ENCODE results near the gene LRP2BP.
"Not testable (repeated sequence)": the region's sequence is repeated elsewhere in the genome, so short reads cannot be mapped to it uniquely, and the experiment has no call there.

LRP2BP gene

DNA sequence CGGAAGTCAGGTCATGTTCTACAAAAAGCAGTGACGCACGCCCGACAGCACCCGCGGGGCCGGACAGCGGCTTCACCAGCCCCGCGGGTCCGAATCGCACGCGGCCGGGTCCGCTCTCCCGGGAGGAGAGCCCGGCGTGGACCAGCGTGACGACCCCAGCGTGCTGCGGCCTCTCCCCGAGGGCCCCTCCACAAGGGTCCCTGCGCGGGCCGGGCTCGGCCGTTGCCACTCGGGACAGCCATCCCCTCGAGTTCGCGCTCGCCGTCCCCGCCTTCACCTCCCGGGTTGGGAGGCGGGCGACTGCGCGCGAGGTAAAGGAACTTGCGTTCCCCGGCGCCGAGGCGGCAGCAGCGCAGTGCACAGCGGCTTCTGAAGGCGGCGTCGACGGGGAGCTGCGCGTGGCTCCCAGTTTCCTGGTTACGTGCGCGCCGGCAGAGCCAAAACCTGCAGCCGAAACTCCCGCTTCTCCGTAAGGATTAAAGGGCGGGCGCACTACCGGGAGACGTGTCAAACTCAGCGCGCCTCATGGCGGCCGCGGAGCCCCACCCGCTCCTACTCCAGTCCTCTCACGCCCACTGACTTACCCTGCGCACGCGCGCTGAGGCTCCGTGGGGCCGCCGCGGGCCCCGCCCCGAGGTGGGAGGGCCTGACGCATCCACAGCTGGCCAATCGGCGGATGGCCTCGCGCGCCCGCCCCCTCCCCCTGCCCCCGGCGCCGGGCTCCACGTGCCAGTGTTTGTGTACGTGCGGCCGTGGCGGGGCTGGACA lies 416 bp upstream of the LRP2BP start:
- peak; percentile 81 for DNase-seq (ENCODE audit: low read depth, low spot score)

DNA sequence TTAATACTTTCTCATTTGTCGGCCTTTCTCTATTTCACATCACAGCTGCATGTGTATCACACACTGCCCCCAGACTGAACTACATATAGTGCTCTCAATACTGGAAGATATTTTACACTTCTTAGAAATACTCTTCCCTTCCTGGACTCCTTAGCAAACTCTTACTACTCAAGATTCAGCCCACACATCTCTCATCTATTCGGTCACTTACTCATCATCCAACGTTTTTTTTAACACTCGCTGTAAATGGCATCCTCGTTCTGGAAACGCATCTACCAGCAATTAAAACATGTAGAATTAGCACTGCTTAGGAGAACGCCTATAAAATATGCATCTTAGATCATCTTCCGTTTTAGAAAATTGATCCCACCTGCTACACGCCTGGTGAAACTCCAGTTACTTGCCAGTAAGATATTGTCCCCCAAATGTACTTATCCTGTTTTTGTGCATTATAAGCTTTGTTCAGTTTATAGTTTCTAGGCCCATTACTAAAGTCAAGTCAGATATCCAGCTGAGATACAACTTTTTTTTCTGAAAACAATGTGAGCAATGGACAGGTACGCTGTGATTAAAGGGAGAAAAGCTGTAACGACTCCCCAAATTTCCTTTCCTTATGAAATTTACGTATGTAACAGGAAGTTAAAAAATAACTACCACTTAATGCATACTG lies 1.0 kb downstream of the LRP2BP start:
- DNase-seq (ENCODE audit: low read depth, low spot score), result no peak

DNA sequence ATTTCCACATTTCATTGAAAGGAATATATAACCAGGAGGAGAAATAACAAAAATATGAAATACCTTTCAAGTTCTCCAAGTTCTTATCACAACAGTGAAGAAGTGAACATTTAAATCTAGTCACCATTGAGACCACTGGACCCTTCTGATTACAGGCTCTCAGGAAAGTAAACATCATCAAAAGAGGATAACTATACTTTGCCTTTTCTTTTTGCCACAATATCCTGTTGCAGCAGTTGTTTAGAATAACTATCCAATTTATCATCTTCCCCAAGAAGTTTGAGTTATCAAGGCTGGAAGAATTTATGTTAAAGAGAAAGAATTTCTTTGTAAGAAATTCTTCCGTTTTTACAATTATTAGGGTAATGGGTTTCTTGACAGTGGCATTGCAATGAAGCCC lies 3.6 kb downstream of the LRP2BP start:
- no peak for DNase-seq (ENCODE audit: low read depth, low spot score)

DNA sequence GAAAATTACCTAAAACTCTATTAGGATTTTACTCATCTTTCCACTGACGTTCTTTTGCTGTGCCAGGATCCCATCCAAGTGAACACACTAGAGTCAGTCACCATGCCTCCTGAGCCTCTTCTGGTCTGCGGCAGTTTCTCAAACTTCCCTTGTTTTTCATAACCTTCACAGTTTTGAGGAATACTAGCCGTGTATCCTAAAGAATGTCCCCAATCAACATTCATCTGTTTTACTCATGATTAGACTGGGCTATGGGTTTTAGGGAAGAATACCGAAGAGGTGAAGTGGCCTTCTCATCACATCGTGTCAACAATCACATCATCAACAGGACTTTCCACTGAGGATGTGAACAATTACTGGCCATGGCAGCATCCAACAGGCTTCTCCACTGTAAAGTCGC lies 4.8 kb downstream of the LRP2BP start:
- no peak for DNase-seq (ENCODE audit: low read depth, low spot score)

DNA sequence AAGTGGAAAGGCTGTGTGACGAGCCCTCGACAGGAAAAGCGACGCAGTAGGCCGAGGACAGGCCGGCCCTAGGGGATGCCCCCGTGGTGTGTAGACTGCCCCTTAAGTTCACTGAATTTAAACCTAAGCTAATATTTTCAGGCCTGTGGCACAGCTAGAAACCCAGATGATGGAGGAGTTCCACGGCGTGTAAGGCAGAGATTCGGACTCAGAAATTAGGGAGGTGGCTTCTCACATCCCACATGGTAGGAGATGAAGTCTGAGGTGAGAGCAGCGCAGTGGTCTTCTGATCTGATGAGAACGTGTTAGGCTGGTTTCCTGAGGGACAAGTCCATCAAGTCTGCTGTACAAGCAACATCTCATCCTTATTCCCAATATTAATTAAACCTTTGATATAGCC lies 7.8 kb downstream of the LRP2BP start:
- DNase-seq (ENCODE audit: low read depth, low spot score), result no peak

DNA sequence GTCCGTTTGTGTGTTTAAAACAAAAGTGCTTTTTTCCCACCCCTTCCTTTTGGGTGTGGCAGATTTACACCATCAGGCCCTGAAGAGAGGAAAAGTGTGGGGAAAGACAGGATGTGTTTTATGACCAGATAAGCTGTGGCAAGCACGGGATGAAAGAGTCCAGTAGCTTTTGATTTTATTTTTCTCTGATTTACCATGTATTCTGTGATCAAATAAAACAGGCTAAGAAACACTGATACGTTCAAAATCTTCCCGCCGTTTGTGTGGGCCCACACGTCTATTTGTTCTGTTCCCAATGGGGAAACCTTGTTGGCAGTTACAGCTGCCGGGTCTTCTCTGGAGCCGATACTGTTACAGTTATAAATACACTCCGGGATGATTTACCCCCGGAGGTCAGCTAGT lies 10.8 kb downstream of the LRP2BP start:
- DNase-seq (ENCODE audit: low read depth, low spot score), result no peak

DNA sequence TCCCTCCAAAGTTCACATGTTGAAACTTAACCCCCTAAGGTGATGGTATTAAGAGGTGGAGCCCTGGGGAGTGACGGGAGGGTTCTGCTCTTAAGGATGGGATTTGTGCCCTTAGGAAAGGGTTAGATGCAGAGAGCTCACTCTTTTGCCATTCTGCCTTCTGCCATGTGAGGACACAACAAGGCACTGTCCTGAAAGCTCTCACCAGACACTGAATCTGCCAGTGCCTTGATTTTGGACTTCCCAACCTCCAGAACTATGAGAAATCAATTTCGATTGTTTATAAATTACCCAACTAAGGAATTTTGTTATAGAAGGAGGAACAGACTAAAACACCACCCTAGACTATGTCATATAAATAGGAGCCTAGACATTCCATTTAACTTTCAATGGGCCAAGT lies 11.7 kb downstream of the LRP2BP start:
- DNase-seq (ENCODE audit: low read depth, low spot score), result no peak

DNA sequence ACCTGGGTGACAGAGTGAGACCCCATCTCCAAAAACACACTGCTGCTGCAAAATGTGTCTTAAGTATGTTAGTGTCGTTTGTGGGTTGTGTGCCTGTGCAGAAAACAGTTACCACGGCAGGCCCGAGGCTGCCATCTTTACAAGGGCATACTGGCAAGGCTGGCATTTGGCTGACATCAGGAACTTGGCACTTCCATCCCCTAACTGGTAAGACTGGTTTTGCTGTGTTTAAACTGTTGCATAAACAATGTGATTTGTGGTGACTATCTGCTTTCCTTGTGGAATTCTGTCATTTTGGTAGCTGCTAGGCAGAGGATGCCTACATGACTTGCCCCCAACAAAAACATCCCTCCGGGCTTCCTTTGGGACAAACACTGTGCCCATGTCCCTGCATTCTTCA lies 12.3 kb downstream of the LRP2BP start:
- DNase-seq (ENCODE audit: low read depth, low spot score), result no peak

DNA sequence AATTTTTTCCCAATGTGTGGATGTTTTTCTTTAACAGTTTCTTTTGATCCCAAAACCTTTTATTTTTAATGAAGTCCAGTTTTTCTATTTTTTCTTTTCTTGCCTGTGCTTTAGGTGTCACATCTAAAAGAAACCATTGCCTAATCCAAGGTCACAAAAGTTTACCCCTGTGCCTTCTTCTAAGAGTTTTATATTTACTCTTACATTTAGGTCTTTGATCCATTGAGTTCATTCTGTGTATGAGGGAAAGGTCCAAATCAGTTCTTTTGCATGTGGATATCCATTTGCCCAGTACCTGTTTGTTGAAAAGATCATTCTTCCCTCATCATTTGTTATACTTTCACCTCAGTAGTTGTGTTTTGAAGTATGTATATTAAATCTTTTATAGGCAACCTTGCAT lies 13.0 kb downstream of the LRP2BP start:
- DNase-seq (ENCODE audit: low read depth, low spot score), result no peak

DNA sequence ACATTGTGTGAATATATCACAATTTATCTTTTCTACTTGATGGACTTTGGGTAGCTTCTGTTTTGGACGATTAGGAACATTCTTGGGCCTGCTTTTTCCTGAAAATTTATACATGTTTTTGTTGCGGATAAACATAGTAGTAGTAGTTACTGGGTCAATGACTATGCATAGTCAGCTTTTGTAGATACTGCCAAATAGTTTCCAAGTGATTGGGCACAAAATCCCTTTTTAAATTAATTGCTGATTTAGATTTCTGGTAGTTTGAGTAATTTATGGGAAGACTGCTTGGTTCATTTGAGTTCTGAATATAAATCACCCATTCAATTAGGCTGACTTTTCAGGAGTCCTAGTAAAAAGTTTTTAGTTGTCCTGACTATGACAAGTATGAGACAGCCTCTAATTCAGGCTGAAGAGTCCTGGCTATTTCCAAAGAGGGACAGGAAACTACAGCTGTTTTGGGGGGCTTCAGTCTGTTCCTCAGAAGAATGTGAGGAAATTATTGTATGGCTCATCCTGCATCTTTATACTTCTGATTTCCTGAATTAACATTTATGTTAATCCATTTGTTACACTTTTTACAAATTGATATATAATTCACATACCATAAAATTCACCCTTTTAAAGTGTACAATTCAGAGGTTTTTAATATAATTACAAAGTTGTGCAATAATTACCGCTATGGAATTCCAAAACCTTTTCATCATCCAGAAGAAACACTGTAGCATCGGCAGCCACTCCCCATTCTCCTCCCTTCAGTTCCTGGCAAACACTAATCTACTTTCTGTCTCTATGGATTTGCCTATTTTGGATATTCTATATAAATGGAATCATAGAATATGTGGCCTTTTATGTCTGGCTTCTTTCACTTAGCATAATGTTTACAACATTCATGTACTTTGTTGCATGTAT lies 14.2 kb downstream of the LRP2BP start:
- no peak for DNase-seq (ENCODE audit: low read depth, low spot score)

DNA sequence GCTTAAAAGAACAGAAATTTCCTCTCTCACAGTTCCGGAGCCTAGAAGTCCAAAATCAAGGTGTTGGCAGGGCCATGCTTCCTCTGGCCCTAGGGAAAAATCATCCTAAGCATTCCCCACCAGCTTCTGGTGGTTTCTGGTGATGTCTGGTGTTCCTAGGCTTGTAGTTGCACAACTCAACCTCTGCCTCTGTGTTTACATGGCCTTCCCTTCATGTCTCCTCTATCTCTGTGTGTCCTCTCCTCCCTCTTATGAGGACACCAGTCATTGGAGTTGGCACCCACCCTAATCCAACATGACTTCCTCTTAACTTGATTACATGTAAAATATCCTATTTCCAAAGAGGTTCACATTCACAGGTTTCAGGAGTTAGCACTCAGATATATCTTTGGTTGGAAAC lies 15.4 kb downstream of the LRP2BP start:
- no peak for DNase-seq (ENCODE audit: low read depth, low spot score)

DNA sequence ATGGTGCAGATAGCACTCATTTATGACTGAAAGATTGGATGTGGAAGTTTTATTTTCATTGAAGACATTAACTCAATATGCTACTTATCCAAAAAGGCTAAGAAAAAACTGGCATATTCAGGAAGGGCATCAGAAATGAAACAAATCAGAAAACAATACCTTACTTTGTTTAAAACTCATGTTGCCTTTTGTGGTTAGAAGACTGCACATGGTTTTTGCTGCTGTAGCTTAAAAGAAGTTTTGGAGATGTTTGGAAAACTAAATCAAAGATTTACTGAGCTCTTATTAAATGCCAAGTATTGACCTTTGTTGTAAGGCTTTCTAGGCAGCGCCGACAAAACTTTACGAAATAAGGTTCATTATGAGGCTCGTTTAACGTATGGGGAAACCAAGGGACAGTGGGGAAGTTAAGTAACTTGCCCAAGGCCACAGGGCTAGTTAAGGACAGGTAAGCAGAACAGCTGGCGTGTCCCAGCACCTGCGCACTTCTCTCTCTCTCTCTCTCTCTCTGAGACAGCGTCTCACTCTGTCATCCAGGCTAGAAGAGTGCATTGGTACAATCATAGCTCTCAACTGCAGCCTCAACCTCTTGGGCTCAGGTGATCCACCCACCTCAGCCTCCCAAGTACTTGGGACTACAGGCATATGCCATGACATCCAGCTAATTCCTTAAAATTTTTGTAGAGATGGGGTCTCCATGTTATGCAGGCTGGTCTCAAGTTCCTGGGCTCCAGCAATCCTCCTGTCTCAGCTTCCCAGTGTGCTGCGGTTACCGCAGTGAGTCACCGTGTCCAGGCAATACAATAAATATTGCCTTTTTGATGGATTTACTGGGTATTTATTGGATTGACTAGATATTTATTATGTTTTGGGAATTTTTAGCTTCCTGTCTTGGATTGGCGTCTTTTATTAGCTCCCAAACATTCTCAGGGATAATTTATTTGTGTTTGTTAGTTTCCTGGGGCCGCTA lies 16.1 kb downstream of the LRP2BP start:
- DNase-seq (ENCODE audit: low read depth, low spot score), result no peak

DNA sequence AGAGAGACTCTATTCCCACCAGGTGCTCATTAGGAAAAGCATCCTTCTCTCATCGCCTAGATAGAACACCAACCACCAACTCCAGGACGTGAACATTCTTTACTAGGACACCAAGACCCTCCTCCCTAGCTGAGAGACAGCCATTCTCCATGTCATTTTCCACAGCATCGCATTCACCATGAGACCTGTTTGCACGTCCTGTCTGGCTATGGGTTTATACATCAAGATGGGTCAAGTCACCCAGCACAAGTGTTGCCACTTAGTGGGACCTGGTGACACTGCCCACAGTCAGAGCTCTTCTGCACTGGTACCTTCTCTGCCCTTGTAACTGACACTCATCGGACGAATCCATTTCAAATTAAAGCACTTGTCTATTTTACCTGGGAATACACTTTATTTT lies 17.5 kb downstream of the LRP2BP start:
- no peak for DNase-seq (ENCODE audit: low read depth, low spot score)

DNA sequence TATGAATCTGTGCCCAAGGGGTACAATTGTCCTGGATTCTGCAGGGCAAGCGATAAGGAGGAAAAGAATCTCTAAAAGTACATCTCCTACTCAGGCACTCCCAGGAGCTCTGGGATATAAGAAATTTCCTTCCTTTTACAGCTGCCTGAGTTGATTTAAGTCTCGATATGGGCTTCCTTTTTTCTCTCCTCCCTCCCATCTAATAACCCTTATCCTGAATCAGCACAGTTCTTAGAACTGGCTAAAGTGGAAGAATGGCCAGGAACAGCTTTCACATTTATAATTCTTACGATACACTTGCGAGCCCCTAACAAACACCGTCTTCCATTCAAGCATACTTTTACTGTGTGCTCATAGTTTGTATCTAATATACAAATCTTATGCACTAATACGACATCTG lies 21.2 kb downstream of the LRP2BP start:
- no peak for DNase-seq (ENCODE audit: low read depth, low spot score)

DNA sequence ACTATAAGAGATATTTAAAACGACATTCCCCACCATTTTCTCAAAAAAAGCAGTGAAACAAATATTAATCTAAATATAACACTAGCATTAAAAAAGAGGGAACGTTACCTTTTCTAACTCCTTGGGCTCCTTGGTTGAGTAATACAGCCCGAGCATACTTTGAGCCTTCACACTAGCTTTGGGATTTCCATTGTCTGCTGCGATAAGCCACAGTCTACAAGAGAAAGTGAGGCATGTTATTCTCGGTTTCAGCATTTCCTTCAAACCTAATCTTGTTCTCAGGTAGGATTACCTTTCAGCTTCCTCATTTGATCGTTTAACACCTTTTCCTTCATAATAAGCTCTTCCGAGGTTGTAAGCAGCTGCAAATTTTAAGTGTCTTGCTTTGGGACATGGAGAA lies 21.7 kb downstream of the LRP2BP start:
- DNase-seq (ENCODE audit: low read depth, low spot score), result no peak

DNA sequence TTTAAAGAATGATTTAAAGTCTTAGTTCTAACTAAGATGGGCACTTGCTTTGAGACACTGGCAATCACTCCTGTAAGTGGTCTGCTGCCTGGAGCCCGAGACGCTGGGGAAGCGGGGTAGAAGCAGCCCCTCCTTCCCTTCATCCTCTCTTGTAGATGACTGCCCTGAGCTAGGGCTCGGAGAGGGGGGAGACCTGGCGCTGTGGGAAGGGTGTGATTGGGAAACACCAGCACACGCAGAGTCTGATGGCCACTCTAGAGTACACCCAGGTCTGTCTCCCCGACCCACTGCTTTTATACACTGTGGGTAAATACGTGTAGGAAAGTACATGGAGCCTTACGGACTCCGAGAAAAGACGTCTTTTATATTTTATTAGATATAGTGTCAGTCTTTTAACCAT lies 24.0 kb downstream of the LRP2BP start:
- DNase-seq (ENCODE audit: low read depth, low spot score), result no peak

DNA sequence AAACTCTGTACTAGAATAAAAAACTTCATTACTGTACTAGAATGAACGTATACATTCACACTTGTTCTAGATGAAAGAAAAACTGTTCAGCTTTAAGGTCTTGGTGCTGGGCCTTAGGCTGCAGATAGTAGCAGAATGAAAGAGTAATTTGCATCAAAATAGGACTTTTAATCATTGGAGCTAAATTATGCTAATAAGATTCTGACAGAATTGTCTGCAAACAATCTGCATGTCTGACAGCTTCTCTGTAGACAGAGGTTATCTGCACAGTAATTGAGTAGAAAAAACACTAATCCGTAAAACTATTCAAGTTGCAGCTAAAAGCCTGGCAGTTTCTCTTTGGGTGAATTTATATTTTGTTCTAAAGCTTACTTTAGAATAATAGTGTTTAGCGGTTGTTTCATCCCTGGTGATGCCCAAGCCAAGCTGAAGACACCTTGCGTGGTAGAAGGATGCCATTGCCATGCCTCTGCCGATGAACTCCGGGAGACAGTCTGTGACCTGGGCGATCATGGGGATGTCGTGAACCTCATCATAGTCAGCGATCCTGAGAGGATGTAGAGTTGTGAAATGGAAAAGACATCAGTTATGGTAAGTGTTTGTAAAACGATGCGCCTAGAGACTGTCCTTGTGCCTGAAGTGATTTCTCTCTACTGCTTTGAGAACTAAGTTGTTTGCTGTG lies 25.3 kb downstream of the LRP2BP start:
- DNase-seq (ENCODE audit: low read depth, low spot score), result no peak

DNA sequence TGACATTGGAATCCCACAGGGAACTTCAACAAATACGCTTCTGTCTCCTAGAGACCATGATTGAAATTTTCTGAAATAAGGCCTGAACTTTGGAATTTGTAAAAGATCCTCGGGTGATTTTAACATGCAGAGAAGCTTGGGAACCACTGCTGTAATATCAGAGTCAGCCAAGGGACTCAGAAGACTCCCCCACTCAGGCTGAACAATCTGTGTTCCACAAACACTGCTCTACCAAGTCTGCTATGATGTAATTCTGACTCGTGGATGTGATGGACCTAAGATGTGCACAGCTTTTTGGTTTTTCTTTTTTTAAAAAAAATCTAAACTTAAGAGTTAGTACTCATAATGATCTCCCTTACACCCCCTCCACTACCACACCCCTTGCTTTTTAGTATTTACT lies 26.0 kb downstream of the LRP2BP start:
- no peak for DNase-seq (ENCODE audit: low read depth, low spot score)

DNA sequence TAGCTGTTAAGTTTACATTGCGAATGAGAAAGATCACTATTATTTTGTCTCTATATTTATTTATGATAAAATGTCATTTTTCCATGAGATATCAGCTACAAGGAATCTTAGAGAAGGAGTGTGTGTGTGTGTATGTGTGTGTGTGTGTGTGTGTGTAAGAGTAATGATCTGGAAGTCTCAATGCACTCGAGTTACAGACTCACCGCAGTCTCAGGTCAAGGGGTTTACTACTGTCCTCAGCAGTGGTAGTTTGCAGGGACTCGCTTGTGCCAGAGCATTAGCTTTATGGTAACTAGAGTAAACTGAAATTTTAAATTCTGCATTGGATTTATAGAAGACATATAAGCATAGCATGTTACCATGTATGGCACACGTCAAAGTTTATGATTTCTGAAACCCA lies 30.8 kb downstream of the LRP2BP start:
- no peak for DNase-seq (ENCODE audit: low read depth, low spot score)

DNA sequence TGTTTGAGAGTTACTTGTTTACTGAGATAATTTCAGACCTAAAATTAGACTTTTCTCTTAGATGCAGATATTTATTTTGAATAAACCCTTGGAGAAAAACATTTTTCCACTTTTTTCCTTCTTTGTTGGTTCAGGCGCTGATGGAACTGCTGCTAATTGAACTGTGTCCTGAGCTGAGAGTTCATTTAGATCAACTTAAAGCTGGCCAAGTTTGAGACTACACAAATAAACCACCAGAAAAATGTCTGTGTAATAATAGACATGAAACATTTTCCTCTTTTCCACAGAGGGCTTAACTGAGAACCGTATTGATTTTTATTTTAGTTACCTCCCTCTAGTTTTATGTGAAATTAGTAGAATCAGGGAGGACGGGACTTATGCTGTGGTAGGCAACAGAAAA lies 32.5 kb downstream of the LRP2BP start:
- no peak for DNase-seq (ENCODE audit: low read depth, low spot score)

DNA sequence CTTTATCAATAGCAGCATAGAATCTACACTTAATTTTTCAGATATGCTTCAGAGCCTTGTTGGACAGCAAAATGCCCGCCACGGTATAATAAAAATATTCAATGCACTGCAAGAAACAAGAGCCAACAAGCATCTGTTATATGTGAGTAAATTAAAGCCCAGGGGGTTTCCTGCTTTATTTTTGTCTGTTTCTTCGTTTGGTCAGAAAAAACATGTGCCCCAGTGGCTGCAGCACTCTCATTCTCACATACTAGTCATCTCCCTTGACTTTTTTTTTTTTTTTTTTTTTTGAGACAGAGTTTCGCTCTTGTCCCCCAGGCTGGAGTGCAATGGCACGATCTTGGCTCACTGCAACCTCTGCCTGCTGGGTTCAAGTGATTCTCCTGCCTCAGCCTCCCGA lies 33.2 kb downstream of the LRP2BP start:
- not testable (repeated sequence) for DNase-seq (ENCODE audit: low read depth, low spot score)

All from brain pericyte (primary cell).